ENCODE results near the gene CAPN13. TPM values are rescaled to one million over a fixed set of nuclear protein-coding genes. Genes with fewer than 3 reads are reported as not detected.
"Not testable (repeated sequence)": the region's sequence is repeated elsewhere in the genome, so short reads cannot be mapped to it uniquely, and the experiment has no call there.

CAPN13 gene
- total RNA-seq, 3 donors from 2014 or later: 33.8 to 44.6 TPM; not detected in 1

DNA sequence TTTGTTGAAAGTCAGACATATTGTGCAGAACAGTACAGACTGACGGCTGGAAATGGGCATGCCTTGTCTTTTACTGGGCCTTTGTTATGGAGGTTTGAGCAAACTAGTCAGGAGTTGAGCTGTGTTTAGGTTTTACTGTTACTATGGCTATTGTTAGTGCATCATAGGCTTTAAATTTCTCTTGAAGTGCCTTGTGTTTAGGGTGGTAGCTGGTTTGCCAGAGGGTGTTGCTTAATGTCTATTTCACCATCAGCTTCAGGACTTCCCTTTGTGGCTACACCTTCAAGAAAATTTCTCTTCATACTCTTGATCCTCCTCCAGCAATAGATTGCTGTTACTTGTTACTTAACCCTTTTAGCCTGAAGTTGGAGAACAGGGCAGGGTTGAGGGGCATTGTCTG, 104.6 kb downstream of the CAPN13 start:
- peaks cover 0 to 22% of the 10 kb centered on the region in 2 donors for H3K9me3 ChIP-seq
- DNase-seq (ENCODE audit: low spot score in 2 of 2): no peak
- H3K36me3 ChIP-seq: no peaks in the 10 kb centered on the region
- H3K27me3 ChIP-seq: no peaks in the 10 kb centered on the region
- no peak overlapping the region for H3K27ac ChIP-seq
- no peak overlapping the region for H3K4me3 ChIP-seq
- intact Hi-C loops (cut with DNase I; ENCODE audit: low total_unique reads): no loop called here
- H3K4me1 ChIP-seq: no peaks in the 10 kb centered on the region
- no peak for TF ChIP-seq POLR2A (IDR thresholded peaks at IDR 0.05)
- TF ChIP-seq CTCF (IDR thresholded peaks at IDR 0.05): no peak
- no peak for TF ChIP-seq POLR2AphosphoS5 (IDR thresholded peaks at IDR 0.05)

DNA sequence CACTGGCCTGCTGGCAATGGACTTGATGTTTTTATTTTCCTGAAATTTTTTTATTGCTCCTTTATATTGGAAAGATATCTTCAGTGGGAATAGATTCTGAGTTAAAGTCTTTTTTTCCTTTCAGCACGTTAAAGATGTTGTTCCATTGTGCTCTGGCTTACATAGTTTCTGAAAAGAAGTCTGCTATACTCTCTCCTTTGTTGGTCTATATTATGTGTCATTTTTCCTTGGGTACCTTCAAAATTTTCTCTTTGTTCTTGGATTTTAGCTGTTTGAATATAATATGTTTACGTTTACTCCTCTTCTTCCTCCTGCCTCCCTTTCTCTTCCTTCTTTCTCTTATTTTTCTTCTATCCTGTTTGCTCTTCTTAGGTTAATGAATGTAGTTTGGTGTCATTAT, 105.5 kb downstream of the CAPN13 start:
- H3K9me3 ChIP-seq: peaks cover 0 to 22% of the 10 kb centered on the region in 2 donors
- no peaks in the 10 kb centered on the region for H3K36me3 ChIP-seq
- TF ChIP-seq CTCF (IDR thresholded peaks at IDR 0.05): no peak
- TF ChIP-seq POLR2A (IDR thresholded peaks at IDR 0.05): no peak
- TF ChIP-seq POLR2AphosphoS5 (IDR thresholded peaks at IDR 0.05): no peak
- no peaks in the 10 kb centered on the region for H3K4me1 ChIP-seq
- no peak for DNase-seq (ENCODE audit: low spot score in 2 of 2)
- H3K4me3 ChIP-seq: no peak overlapping the region
- no peak overlapping the region for H3K27ac ChIP-seq
- no peaks in the 10 kb centered on the region for H3K27me3 ChIP-seq
- intact Hi-C loops (cut with DNase I; ENCODE audit: low total_unique reads): no loop called here

DNA sequence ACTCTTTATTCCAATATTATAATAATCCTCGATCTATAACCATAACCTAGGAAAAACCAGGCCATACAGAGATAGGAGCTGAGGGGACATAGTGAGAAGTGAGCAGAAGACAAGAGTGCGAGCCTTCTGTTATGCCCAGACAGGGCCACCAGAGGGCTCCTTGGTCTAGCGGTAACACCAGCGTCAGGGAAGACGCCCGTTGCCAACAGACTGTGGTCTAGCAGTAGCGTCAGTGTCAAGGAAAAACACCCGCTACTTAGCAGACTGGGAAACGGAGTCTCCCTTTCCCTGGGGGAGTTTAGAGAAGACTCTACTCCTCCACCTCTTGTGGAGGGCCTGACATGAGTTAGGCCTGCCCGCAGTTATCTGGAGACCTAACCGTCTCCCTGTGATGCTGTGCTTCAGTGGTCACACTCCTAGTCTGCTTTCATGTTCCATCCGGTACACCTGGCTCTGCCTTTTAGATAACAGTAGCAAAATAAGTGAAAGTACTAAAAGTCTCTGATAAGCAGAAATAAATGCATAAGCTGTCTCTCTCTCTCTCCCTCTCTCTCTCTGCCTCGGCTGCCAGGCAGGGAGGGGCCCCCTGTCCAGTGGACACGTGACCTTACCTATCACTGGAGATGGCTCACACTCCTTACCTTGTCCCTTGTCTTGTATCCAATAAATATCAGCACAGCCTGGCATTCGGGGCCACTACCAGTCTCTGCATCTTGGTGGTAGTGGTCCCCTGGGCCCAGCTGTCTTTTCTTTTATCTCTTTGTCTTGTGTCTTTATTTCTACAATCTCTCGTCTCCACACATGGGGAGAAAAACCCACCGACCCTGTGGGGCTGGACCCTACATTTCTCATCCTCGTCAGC, 109.8 kb downstream of the CAPN13 start:
- H3K4me3 ChIP-seq; H3K27ac ChIP-seq; H3K36me3 ChIP-seq; H3K4me1 ChIP-seq; intact Hi-C loops (cut with DNase I; ENCODE audit: low total_unique reads); H3K27me3 ChIP-seq: not testable (repeated sequence)
- H3K9me3 ChIP-seq: peaks cover 0 to 14% of the 10 kb centered on the region in 2 donors
- DNase-seq (ENCODE audit: low spot score in 2 of 2): peak in 1 of 2 donors; percentile 13

GRCh38 chr2:30695749-30696148, 111.5 kb downstream of the CAPN13 start:
- DNase-seq (ENCODE audit: low spot score in 2 of 2): no peak
- H3K9me3 ChIP-seq: no peaks in the 10 kb centered on the region
- TF ChIP-seq CTCF (IDR thresholded peaks at IDR 0.05): no peak
- no peak for TF ChIP-seq POLR2AphosphoS5 (IDR thresholded peaks at IDR 0.05)
- no peak for TF ChIP-seq POLR2A (IDR thresholded peaks at IDR 0.05)
- intact Hi-C loops (cut with DNase I; ENCODE audit: low total_unique reads): no loop called here
- no peak overlapping the region for H3K4me3 ChIP-seq
- no peak overlapping the region for H3K27ac ChIP-seq
- H3K36me3 ChIP-seq: no peaks in the 10 kb centered on the region
- no peaks in the 10 kb centered on the region for H3K27me3 ChIP-seq
- no peaks in the 10 kb centered on the region for H3K4me1 ChIP-seq

- TF ChIP-seq CTCF (IDR thresholded peaks at IDR 0.05): no peak
- no peak for TF ChIP-seq POLR2AphosphoS5 (IDR thresholded peaks at IDR 0.05)
- TF ChIP-seq POLR2A (IDR thresholded peaks at IDR 0.05): no peak
- DNase-seq (ENCODE audit: low spot score in 2 of 2): no peak
- H3K36me3 ChIP-seq: no peaks in the 10 kb centered on the region
- H3K4me1 ChIP-seq: no peaks in the 10 kb centered on the region
- peak overlapping the region; percentile 8 to 52 for H3K27ac ChIP-seq
- H3K9me3 ChIP-seq: no peaks in the 10 kb centered on the region
- H3K4me3 ChIP-seq: no peak overlapping the region
- H3K27me3 ChIP-seq: no peaks in the 10 kb centered on the region
- intact Hi-C loops (cut with DNase I; ENCODE audit: low total_unique reads): no loop called here
These were observed 112.8 kb downstream of the CAPN13 start for GRCh38 chr2:30694286-30695055.

Data from breast epithelium (tissue), 4 donors.